Testis (tissue), 3 donors: Measurements from ENCODE around the gene CYP1A1. TPM values are rescaled to one million over a fixed set of nuclear protein-coding genes. Genes with fewer than 3 reads are reported as not detected.

ENCODE experiments used
- DNase-seq: peaks from one replicate; pipeline ENCODE4 v3.0.0-alpha.2; 2019
- H3K27ac ChIP-seq, 2 donors: fragments of 200-600 bp; sonication (generic); one replicate each; pipeline ENCODE4 v1.5.1; 2019
- H3K27me3 ChIP-seq: fragments of 200-600 bp; sonication (generic); one replicate; pipeline ENCODE4 v1.5.1; 2019
- H3K36me3 ChIP-seq: fragments of 200-600 bp; sonication (generic); one replicate; pipeline ENCODE4 v1.5.1; 2017; ENCODE audit warnings: low read depth; ENCODE audit errors: missing control alignments
- H3K4me1 ChIP-seq: fragments of 200-600 bp; sonication (generic); one replicate; pipeline ENCODE4 v1.5.1; 2019
- H3K4me3 ChIP-seq, 2 donors: fragments of 200-600 bp; sonication (generic); one replicate each; pipeline ENCODE4 v1.5.1; 2017 to 2019
- H3K9me3 ChIP-seq: fragments of 200-600 bp; sonication (generic); one replicate; pipeline ENCODE4 v1.5.1; 2017
- POLR2A ChIP-seq: fragments of 450-650 bp; IDR thresholded peaks from one replicate; pipeline ENCODE4 v1.6.1; 2017; ENCODE audit warnings: antibody characterized with exemption, mild to moderate bottlenecking, moderate library complexity
- WGBS, 2 donors: methylation state at CpG; one replicate each; pipeline ENCODE4 v1.1.5; 2018; 5-methylcytosine and 5-hydroxymethylcytosine counted together
- intact Hi-C: fragments of 100-400 bp; cut with DNase I; formaldehyde crosslinking; loops from one replicate; pipeline ENCODE4 v1.15.1; 2023; ENCODE audit warnings: low total_unique reads
- polyA plus RNA-seq: library from polyadenylated mRNA; stranded (reverse); fragments of 350-450 nt; fragmentation: Illumina TruSeq; extraction: RNeasy Lipid Tissue Mini Kit (QIAGEN cat#74804); gene quantifications from one replicate; pipeline ENCODE4 v1.2.3, GENCODE V29; 2014; ENCODE audit warnings: low read depth, low replicate concordance; ENCODE audit not compliant: insufficient read depth
- total RNA-seq, 2 donors: library from RNA; depleted of rRNA; stranded (reverse); fragments of >200 nt; gene quantifications; one replicate each; pipeline ENCODE4 v1.2.3, GENCODE V29; 2016
- TF ChIP-seq, protein P1 (sequence below), 3 experiments: fragments of 450-650 bp in 2 of 3; fragments of 200-600 bp in 1 of 3; sonication (generic) in 1 of 3; IDR thresholded peaks; one replicate each; pipeline ENCODE4 v1.5.1; 2016 to 2019; ENCODE audit warnings: antibody characterized with exemption in 3 of 3, mild to moderate bottlenecking in 2 of 3, moderate library complexity in 1 of 3

The CYP1A1 gene
- total and polyA plus RNA-seq, 3 donors from 2014 or later = 0.19 to 5.6 (median 0.31) TPM

DNA sequence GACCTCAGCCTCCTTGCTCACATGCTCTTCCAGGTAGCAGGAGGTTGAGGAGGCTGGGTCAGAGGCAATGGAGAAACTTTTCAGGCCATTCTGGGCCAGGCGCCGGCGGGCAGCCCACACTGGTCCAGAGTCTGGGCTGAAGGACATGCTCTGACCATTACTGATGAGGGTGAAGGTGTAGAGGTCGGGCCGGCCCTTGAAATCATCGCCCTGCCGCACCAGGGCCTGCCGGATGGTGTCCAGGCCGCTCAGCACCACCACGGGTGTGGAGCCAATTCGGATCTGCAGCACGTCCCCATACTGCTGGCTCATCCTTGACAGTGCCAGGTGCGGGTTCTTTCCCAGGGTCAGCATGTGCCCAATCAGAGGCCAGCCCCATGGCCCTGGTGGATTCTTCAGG, 2.7 kb downstream of the CYP1A1 start:
- TF ChIP-seq POLR2A = no peak
- TF ChIP-seq, protein P1, sequence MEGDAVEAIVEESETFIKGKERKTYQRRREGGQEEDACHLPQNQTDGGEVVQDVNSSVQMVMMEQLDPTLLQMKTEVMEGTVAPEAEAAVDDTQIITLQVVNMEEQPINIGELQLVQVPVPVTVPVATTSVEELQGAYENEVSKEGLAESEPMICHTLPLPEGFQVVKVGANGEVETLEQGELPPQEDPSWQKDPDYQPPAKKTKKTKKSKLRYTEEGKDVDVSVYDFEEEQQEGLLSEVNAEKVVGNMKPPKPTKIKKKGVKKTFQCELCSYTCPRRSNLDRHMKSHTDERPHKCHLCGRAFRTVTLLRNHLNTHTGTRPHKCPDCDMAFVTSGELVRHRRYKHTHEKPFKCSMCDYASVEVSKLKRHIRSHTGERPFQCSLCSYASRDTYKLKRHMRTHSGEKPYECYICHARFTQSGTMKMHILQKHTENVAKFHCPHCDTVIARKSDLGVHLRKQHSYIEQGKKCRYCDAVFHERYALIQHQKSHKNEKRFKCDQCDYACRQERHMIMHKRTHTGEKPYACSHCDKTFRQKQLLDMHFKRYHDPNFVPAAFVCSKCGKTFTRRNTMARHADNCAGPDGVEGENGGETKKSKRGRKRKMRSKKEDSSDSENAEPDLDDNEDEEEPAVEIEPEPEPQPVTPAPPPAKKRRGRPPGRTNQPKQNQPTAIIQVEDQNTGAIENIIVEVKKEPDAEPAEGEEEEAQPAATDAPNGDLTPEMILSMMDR (IDR thresholded peaks at IDR 0.05) = no peak
- WGBS, 2 donors = 60 to 84% methylated on average over 1 to 12 of the region's 13 CpGs
- Histone ChIP-seq H3K9me3 (no peaks in the 10 kb centered on the region), H3K27ac (no peak overlapping the region), H3K4me3 (no peak overlapping the region), H3K4me1 (peaks cover 12% of the 10 kb centered on the region), H3K36me3 (no peaks in the 10 kb centered on the region), H3K27me3 (no peaks in the 10 kb centered on the region)
- DNase-seq = no peak
- intact Hi-C loops = no loop called here

DNA sequence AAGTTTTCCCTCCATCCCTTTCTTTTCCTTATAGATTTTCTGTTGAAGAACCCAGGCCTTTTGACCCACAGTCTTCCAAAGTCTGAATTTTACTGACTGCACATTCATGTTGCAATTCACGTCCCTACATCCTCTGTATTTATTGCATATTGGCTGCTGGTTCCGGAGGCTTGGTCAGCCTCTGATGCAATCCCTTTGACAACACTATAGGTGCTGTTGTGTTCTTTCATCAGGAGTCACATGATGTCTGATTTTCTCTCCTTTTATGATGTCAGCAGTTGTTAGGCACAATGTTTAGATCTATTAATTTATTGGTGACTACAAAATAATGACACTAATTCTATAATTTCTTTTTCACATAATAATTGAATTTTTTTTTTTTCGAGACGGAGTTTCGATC, 8.7 kb downstream of the CYP1A1 start:
- intact Hi-C loops = no loop called here
- WGBS, 2 donors = 82 to 87% methylated on average over 5 of the region's 5 CpGs
- Histone ChIP-seq H3K27me3 (no peaks in the 10 kb centered on the region), H3K4me1 (no peaks in the 10 kb centered on the region), H3K27ac (no peak overlapping the region), H3K9me3 (no peaks in the 10 kb centered on the region), H3K4me3 (no peak overlapping the region), H3K36me3 (no peaks in the 10 kb centered on the region)
- no peak for TF ChIP-seq POLR2A
- TF ChIP-seq, protein P1 (IDR thresholded peaks at IDR 0.05) = no peak
- DNase-seq = no peak

DNA sequence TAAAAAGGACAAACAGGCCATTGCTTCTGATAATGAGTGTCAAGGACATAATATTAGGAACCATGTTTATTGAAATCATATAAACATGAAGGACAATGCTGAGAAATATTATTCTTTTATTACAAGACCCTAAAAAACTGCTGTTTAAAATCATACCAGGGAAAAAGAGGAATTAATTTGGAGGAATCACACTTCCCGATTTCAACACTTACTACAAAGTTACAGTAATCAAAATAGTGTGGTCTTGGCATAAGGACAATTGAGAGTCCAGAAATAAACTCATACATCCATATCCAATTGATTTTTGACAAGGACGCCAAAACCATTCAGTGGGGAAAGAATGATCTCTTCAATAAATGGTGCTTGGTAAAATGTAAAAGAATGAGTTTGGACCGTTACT, 13.0 kb downstream of the CYP1A1 start:
- 78 to 81% methylated on average over 3 of the region's 3 CpGs for WGBS, 2 donors
- no peak overlapping the region for H3K4me3 ChIP-seq

DNA sequence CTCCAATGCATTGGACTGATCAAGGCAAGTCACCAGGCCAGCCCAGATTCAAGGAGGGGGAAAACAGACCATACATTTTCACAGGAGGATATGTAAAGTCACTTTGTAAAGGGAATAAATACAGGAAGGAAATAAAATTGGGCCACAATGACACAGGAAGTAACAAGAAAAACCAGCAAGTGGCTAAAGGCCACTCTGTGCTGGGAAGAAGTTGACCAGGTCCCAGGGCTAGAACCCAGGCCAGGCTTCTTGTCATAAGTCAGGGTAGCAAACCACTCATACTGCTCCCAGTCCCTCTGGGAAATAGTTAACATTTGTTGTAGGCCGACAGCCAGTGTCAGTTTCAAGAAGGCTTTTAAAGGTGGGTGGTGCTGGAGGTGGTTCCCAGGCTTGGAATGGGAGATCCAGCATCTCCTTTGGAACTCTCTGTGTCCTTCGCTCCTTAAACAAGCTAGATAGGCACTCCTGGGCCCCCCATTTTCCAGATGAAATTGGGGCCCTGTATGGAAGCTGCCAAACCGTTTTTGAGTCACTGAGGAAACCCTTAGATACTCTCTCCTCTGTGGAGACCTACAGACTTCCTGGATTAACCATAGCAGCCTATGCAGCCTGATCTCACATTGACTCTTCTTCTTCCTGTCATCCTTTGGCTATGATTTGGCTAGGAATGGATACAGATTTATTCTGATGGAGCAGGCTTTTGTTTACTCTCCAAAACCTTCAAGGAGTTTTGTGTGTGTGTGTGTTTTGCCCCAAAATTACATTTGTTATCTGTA, 14.8 kb downstream of the CYP1A1 start:
- H3K27ac ChIP-seq = no peak overlapping the region
- H3K4me1 ChIP-seq = no peaks in the 10 kb centered on the region
- H3K9me3 ChIP-seq = no peaks in the 10 kb centered on the region
- TF ChIP-seq POLR2A = no peak
- TF ChIP-seq, protein P1 (IDR thresholded peaks at IDR 0.05) = no peak
- intact Hi-C loops = no loop called here
- no peaks in the 10 kb centered on the region for H3K27me3 ChIP-seq
- no peaks in the 10 kb centered on the region for H3K36me3 ChIP-seq
- WGBS, 2 donors = 56 to 70% methylated on average over 2 to 3 of the region's 3 CpGs
- no peak for DNase-seq
- no peak overlapping the region for H3K4me3 ChIP-seq

More for the DNA sequence above, 13.0 kb downstream of the CYP1A1 start:
- intact Hi-C loops = no loop called here
- H3K9me3 ChIP-seq = no peaks in the 10 kb centered on the region
- H3K36me3 ChIP-seq = no peaks in the 10 kb centered on the region
- DNase-seq = no peak
- H3K27me3 ChIP-seq = no peaks in the 10 kb centered on the region
- H3K27ac ChIP-seq = no peak overlapping the region
- no peaks in the 10 kb centered on the region for H3K4me1 ChIP-seq
- no peak for TF ChIP-seq POLR2A
- TF ChIP-seq, protein P1 (IDR thresholded peaks at IDR 0.05) = no peak

DNA sequence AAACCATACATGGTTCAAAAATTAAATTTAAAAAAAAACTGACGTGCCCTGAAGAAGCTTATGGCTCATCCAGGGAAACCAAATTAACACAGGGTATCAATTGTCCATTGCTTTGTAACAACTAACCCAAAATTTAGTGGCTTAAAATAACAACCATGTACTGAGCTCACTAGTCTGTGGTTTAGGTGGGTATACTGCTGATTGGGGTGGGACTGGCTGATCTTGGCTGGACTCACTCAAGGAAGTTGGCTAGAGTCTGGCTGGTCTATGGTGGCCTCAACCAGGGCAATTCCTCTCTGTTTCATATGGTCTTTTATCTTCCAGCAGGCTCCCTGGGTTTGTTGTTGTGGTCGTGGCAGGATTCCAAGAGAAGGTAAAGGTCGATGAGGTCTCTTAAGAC, 15.4 kb downstream of the CYP1A1 start:
- DNase-seq = no peak
- no peak overlapping the region for H3K27ac ChIP-seq
- no peaks in the 10 kb centered on the region for H3K4me1 ChIP-seq
- no peaks in the 10 kb centered on the region for H3K36me3 ChIP-seq
- H3K27me3 ChIP-seq = no peaks in the 10 kb centered on the region
- 63 to 66% methylated on average over 3 of the region's 3 CpGs for WGBS, 2 donors
- H3K4me3 ChIP-seq = no peak overlapping the region
- no peaks in the 10 kb centered on the region for H3K9me3 ChIP-seq
- intact Hi-C loops = no loop called here
- TF ChIP-seq POLR2A = no peak
- TF ChIP-seq, protein P1 (IDR thresholded peaks at IDR 0.05) = no peak
